Erythroblast (primary cell): Measurements from ENCODE around the gene TRAPPC3L.

Source experiments
- GATA1 ChIP-seq: IDR thresholded peaks from 2 replicates; pipeline ENCODE4 v1.6.1; 2011; ENCODE audit warnings: low read depth, mild to moderate bottlenecking, control low read depth, low read length, moderate library complexity
- POLR2A ChIP-seq: IDR thresholded peaks from 2 replicates; pipeline ENCODE4 v1.6.1; 2011; ENCODE audit warnings: mild to moderate bottlenecking, low read length

DNA sequence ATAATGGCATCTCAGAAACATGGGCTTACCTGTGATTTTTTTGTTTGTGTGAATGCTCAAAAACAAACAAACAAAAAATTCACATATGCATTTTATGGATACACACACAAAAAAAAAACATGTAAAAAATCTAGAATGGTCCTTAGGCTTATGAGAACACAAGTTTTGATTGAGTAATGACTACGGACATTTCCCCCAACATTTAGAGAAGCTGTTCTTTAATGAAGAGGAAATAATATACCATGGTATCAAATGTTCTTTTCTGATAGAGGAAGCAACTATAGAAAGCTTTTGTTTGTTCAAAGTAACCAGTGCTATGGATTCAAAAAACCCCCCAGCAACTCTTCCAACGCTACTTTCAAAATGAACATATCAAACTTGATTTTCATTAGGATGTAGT, 93.0 kb downstream of the TRAPPC3L start:
- TF ChIP-seq POLR2A (no peak), GATA1 (no peak)
